ENCODE results near the gene CEP72. TPM values are rescaled to one million over a fixed set of nuclear protein-coding genes. Genes with fewer than 3 reads are reported as not detected.

CEP72 gene
- polyA plus RNA-seq, 1 donor (not counting 4 experiments of a cell fraction or from before 2014, with no cell fraction given) = 4.5 TPM

- no peak overlapping the region for H3K4me2 ChIP-seq (ENCODE audit: control insufficient read depth, extremely low read depth, insufficient read depth, low read depth, low read length)
- dilution Hi-C loops (cut with MboI; ENCODE audit: extremely low pct_ligation_motif_present, low sequenced_read_pairs) = no loop called here
- no peaks in the 10 kb centered on the region for H3K4me1 ChIP-seq (ENCODE audit: control insufficient read depth, extremely low read depth, insufficient read depth, low read length)
- no peak overlapping the region for H2AFZ ChIP-seq (ENCODE audit: control insufficient read depth, low read length)
- H3K9ac ChIP-seq (ENCODE audit: control insufficient read depth, extremely low read depth, insufficient read depth, low read length) = no peak overlapping the region
- H3K27me3 ChIP-seq (ENCODE audit: control insufficient read depth, extremely low read depth, insufficient read depth, low read length) = peaks cover 12% of the 10 kb centered on the region
- H3K9me3 ChIP-seq (ENCODE audit: control insufficient read depth, low read depth, low read length) = no peaks in the 10 kb centered on the region
- FAIRE-seq (no peak), DNase-seq (ENCODE audit: low read depth, low spot score) (no peak)
- H4K20me1 ChIP-seq (ENCODE audit: control insufficient read depth, extremely low read depth, insufficient read depth, low read length) = no peaks in the 10 kb centered on the region
- H3K9me1 ChIP-seq (ENCODE audit: control insufficient read depth, extremely low read depth, insufficient read depth, low read length) = no peaks in the 10 kb centered on the region
- H3K4me3 ChIP-seq (ENCODE audit: control insufficient read depth in 2 of 3, extremely low read depth in 1 of 3, insufficient read depth in 2 of 3, low read depth in 1 of 3, low read length in 3 of 3) = no peak overlapping the region
- H3K36me3 ChIP-seq (ENCODE audit: control insufficient read depth in 2 of 2, extremely low read depth in 1 of 2, insufficient read depth in 2 of 2, low read length in 2 of 2) = no peaks in the 10 kb centered on the region
- H3K79me2 ChIP-seq (ENCODE audit: control insufficient read depth, insufficient read depth, low read length) = no peaks in the 10 kb centered on the region
- no peak overlapping the region for H3K27ac ChIP-seq (ENCODE audit: control insufficient read depth, insufficient read depth, low read length)
- TF ChIP-seq, protein P1, sequence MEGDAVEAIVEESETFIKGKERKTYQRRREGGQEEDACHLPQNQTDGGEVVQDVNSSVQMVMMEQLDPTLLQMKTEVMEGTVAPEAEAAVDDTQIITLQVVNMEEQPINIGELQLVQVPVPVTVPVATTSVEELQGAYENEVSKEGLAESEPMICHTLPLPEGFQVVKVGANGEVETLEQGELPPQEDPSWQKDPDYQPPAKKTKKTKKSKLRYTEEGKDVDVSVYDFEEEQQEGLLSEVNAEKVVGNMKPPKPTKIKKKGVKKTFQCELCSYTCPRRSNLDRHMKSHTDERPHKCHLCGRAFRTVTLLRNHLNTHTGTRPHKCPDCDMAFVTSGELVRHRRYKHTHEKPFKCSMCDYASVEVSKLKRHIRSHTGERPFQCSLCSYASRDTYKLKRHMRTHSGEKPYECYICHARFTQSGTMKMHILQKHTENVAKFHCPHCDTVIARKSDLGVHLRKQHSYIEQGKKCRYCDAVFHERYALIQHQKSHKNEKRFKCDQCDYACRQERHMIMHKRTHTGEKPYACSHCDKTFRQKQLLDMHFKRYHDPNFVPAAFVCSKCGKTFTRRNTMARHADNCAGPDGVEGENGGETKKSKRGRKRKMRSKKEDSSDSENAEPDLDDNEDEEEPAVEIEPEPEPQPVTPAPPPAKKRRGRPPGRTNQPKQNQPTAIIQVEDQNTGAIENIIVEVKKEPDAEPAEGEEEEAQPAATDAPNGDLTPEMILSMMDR (optimal IDR thresholded peaks at IDR 0.05 in 1 of 3, IDR thresholded peaks at IDR 0.05 in 1 of 3, conservative IDR thresholded peaks at IDR 0.05 in 1 of 3; ENCODE audit: extremely low read depth in 1 of 3, insufficient read depth in 2 of 3, low read length in 3 of 3) = no peak
- TF ChIP-seq EZH2 (IDR thresholded peaks at IDR 0.05; ENCODE audit: low read length) = no peak
Measured at GRCh38 chr5:585962-586628, 26.0 kb upstream of the CEP72 start.

DNA sequence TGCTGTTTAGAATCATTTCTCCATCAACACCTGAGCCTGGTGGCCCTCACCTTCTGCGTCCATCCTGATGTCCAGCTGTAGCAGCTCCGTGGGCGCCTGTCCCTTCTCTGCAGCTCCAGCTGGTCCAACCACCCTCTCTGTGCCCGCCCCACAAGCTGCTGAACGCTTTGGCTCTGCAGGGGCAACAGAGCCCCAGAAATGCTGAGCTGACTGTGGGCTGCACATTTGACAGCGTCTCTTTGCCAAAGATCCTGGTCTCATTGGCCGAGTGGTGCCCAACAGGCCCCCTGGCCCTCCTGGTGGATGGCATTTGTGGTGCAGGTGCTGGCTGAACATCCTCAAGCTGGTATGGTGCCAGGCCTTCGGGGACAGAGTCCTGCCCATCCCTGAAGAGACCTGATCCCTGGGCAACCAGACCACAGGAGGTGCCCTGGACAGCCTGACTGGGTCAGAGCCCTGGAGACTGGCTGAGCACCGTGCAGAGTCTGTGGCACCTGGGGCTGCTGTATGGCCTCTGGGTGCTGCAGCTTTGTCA, 25.3 kb upstream of the CEP72 start:
- Histone ChIP-seq H3K27ac (ENCODE audit: control insufficient read depth, insufficient read depth, low read length) (no peak overlapping the region), H3K9me1 (ENCODE audit: control insufficient read depth, extremely low read depth, insufficient read depth, low read length) (no peaks in the 10 kb centered on the region), H3K79me2 (ENCODE audit: control insufficient read depth, insufficient read depth, low read length) (no peaks in the 10 kb centered on the region), H3K4me1 (ENCODE audit: control insufficient read depth, extremely low read depth, insufficient read depth, low read length) (no peaks in the 10 kb centered on the region), H4K20me1 (ENCODE audit: control insufficient read depth, extremely low read depth, insufficient read depth, low read length) (no peaks in the 10 kb centered on the region), H3K4me3 (ENCODE audit: control insufficient read depth in 2 of 3, extremely low read depth in 1 of 3, insufficient read depth in 2 of 3, low read depth in 1 of 3, low read length in 3 of 3) (no peak overlapping the region), H2AFZ (ENCODE audit: control insufficient read depth, low read length) (no peak overlapping the region), H3K36me3 (ENCODE audit: control insufficient read depth in 2 of 2, extremely low read depth in 1 of 2, insufficient read depth in 2 of 2, low read length in 2 of 2) (no peaks in the 10 kb centered on the region), H3K9ac (ENCODE audit: control insufficient read depth, extremely low read depth, insufficient read depth, low read length) (no peak overlapping the region), H3K9me3 (ENCODE audit: control insufficient read depth, low read depth, low read length) (no peaks in the 10 kb centered on the region), H3K4me2 (ENCODE audit: control insufficient read depth, extremely low read depth, insufficient read depth, low read depth, low read length) (no peak overlapping the region), H3K27me3 (ENCODE audit: control insufficient read depth, extremely low read depth, insufficient read depth, low read length) (peaks cover 12% of the 10 kb centered on the region)
- FAIRE-seq (no peak), DNase-seq (ENCODE audit: low read depth, low spot score) (no peak)
- dilution Hi-C loops (cut with MboI; ENCODE audit: extremely low pct_ligation_motif_present, low sequenced_read_pairs) = no loop called here
- no peak for TF ChIP-seq EZH2 (IDR thresholded peaks at IDR 0.05; ENCODE audit: low read length)
- TF ChIP-seq, protein P1 (optimal IDR thresholded peaks at IDR 0.05 in 1 of 3, IDR thresholded peaks at IDR 0.05 in 1 of 3, conservative IDR thresholded peaks at IDR 0.05 in 1 of 3; ENCODE audit: extremely low read depth in 1 of 3, insufficient read depth in 2 of 3, low read length in 3 of 3) = peak in 2 of 3 experiments; percentile 10 to 25

Data from keratinocyte (primary cell).